LNCaP clone FGC (cell line): Measurements from ENCODE around the gene ZNF205.
"Not testable (repeated sequence)": the region's sequence is repeated elsewhere in the genome, so short reads cannot be mapped to it uniquely, and the experiment has no call there.

Experiments
- DNase-seq: peaks from one replicate; pipeline ENCODE4 v3.0.0-alpha.2; 2011; ENCODE audit warnings: low read depth
- H3K4me3 ChIP-seq: 2 replicates; pipeline ENCODE4 v1.5.1; 2011; ENCODE audit warnings: mild to moderate bottlenecking, low read depth, low read length, control low read depth
- CTCF ChIP-seq: IDR thresholded peaks from 2 replicates; pipeline ENCODE4 v1.5.1; 2012; ENCODE audit warnings: mild to moderate bottlenecking; ENCODE audit not compliant: control insufficient read depth, insufficient read depth; ENCODE audit errors: extremely low read depth

Gene ZNF205

GRCh38 chr16:3070608-3071111 is 41.7 kb upstream of the ZNF205 start:
- DNase-seq: no peak
- TF ChIP-seq CTCF: no peak
- no peak overlapping the region for H3K4me3 ChIP-seq

GRCh38 chr16:3071655-3072054 is 40.7 kb upstream of the ZNF205 start:
- TF ChIP-seq CTCF: no peak
- no peak overlapping the region for H3K4me3 ChIP-seq
- DNase-seq: no peak

GRCh38 chr16:3072148-3072547 is 40.2 kb upstream of the ZNF205 start:
- not testable (repeated sequence) for H3K4me3 ChIP-seq, DNase-seq

- not testable (repeated sequence) for H3K4me3 ChIP-seq, DNase-seq
These were observed 39.7 kb upstream of the ZNF205 start for GRCh38 chr16:3072576-3073263.

- no peak for DNase-seq
- H3K4me3 ChIP-seq: no peak overlapping the region
- TF ChIP-seq CTCF: no peak
These were observed 38.9 kb upstream of the ZNF205 start for GRCh38 chr16:3073448-3073847.

- TF ChIP-seq CTCF: no peak
- no peak overlapping the region for H3K4me3 ChIP-seq
- DNase-seq: no peak
These were observed 37.4 kb upstream of the ZNF205 start for GRCh38 chr16:3074860-3075522.

- no peak overlapping the region for H3K4me3 ChIP-seq
- DNase-seq: no peak
- no peak for TF ChIP-seq CTCF
These were observed 36.9 kb upstream of the ZNF205 start for GRCh38 chr16:3075523-3075915.

- DNase-seq, H3K4me3 ChIP-seq: not testable (repeated sequence)
These were observed 36.4 kb upstream of the ZNF205 start for GRCh38 chr16:3075946-3076345.
